ENCODE results near the gene NCKAP5.
"Not testable (repeated sequence)": the region's sequence is repeated elsewhere in the genome, so short reads cannot be mapped to it uniquely, and the experiment has no call there.

The NCKAP5 gene

GRCh38 chr2:133519677-133520076 lies 48.6 kb downstream of the NCKAP5 start:
- not testable (repeated sequence) for DNase-seq

- DNase-seq: no peak
These were observed 49.4 kb downstream of the NCKAP5 start for GRCh38 chr2:133518700-133519344.

DNA sequence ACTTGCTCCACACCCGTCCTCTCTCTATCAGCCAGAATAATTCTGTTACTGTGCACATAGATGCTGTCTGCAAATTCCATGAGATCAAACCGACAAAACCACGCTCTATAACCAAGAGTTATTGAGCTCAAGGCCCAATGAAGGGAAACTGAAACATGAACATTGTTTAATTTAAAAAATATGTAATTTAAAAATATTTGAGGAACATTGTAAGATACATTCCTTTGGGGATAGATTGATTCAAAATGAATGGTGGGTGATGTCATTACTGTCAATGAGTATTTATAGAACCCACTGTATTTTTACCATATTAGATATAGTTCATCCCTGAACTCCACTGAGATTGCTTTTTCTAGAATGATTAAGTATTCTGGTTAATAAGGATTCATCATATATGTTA lies 50.4 kb downstream of the NCKAP5 start:
- no peak for DNase-seq

DNA sequence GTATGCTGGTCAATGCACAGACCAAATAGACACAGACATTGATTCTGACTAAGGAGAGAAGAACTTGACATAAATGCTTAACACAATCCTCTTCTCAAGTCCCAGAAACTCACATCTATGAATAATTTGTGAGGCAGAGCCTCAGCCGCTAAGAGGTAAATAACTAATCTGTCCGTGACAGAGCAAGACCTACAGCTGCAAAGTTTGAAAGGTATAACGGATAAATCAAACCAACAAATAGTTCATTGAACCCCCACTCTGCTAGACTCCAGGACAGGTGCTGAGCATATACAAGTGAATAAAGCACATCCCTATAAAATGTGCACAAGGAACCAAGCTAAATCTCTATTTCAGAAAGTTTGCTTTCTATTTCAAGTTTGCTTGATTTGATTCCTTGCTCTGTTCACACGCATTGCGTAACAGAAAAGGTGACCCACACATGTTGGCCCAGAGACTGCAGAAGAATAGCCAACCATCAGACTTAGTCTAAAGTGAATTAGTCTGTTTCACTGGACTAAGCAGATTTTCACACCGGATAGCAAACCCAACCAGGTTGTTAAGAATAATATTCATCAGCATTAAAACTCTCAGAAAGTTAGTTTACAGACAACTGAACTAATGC lies 51.7 kb downstream of the NCKAP5 start:
- no peak for DNase-seq

GRCh38 chr2:133515271-133515670 lies 53.0 kb downstream of the NCKAP5 start:
- DNase-seq: no peak

DNA sequence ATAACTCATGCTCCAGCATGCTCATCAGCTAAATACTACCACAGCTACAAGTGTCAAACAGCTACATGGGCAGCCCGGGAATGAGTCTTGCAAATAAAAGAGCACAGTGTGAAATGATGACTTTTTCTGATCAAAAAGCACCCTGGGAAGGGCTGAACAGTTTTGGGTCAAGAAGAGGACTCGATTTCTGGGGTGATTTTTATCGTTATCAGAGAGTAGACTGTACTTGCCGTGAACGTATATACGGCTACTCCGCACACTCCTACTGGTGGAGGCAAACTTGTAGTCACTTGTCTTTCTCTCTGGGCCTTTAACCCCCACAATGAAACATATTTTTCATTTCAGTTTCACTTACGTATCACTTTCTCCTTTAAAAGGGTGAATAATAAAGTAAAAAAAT lies 54.4 kb downstream of the NCKAP5 start:
- no peak for DNase-seq

GRCh38 chr2:133512121-133512520 lies 56.1 kb downstream of the NCKAP5 start:
- no peak for DNase-seq

GRCh38 chr2:133511679-133512078 lies 56.6 kb downstream of the NCKAP5 start:
- DNase-seq: no peak

GRCh38 chr2:133509777-133510176 lies 58.5 kb downstream of the NCKAP5 start:
- DNase-seq: no peak

DNA sequence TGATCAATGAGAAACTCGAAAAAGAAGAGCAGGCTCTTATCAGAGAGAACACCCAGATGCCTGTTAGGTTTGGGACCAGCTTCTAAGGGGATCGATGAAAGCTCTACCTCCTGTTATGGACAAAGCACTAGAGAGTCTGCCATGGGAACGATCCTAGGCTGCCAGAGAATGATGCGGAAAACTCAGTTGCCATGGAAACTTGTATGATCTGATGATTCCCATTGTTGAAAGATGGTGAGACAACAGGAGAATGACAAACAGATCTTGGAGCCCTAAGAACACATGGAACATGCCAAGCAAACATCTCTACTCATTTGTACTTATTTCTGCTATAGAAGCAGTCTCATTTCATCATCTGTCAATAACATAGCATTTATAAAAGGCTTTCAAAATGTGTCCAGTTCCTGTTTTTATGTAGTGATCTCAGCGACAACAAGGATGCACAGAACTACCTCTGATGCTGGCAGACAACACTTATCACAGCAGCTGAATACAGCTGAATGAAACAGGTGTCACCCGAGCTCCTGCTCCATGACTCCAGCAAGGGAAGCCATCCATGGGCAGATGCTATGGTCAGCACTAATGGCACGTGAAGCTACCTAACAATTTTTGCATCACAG lies 59.6 kb downstream of the NCKAP5 start:
- DNase-seq: no peak

DNA sequence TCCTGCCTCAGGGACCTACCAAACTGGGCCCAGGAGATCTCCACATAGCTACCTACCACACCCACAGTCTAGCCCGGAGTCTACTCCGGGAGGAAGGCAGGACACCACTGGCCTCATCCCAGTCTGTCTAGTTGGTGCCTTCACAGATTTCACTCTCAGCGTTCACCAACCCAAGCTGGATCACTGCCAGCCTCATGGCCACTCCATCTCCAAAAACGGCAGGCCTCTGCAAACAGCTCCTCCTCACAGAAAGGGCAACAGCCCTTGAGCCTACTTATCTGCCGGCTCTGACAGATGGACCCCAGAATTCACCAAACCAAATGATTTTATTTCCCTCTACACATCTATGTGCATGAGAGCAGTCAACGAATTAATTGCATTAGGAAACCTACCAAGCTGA lies 61.3 kb downstream of the NCKAP5 start:
- DNase-seq: peak; percentile 15

GRCh38 chr2:133504566-133505505 lies 63.4 kb downstream of the NCKAP5 start:
- peak; percentile 46 for DNase-seq

GRCh38 chr2:133503927-133504326 lies 64.3 kb downstream of the NCKAP5 start:
- DNase-seq: no peak

DNA sequence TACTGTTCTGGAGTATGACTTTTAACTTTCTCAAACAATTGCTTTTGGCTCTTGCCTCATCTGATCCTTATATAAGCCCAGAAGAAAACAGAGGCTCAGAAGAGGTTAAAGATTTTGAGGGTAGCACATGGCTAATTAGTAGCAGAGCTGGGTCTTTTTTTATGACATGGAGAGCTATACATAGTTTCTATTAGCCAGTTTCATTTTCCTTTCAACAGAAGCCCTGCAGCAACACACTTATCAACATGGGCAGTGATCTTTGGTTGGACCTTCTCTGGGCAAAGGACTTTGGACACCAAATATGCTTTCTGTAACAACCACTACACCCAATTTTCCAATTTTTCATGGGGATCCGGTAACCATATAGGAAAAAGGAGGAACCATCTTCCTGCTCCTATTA lies 64.9 kb downstream of the NCKAP5 start:
- no peak for DNase-seq

DNA sequence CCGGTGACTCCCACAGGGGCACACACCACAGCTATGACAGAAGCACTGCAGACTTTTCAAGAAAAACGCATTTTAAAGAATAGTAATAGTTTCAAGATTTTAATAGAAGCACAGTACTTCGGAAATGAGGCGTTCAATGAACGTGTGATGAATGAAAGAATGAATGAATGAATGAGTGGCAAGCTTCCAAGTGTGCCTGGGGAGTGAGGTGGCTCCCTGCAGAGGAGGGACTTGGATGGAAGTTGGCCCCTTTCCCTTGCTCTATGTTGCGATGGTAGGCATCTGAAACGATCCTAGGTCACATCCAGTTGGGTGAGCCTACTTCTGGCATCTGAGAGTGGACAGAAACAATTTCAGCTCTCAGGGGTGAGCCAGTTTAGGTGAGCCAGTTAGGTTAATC lies 65.6 kb downstream of the NCKAP5 start:
- no peak for DNase-seq

GRCh38 chr2:133500917-133501316 lies 67.3 kb downstream of the NCKAP5 start:
- no peak for DNase-seq

DNA sequence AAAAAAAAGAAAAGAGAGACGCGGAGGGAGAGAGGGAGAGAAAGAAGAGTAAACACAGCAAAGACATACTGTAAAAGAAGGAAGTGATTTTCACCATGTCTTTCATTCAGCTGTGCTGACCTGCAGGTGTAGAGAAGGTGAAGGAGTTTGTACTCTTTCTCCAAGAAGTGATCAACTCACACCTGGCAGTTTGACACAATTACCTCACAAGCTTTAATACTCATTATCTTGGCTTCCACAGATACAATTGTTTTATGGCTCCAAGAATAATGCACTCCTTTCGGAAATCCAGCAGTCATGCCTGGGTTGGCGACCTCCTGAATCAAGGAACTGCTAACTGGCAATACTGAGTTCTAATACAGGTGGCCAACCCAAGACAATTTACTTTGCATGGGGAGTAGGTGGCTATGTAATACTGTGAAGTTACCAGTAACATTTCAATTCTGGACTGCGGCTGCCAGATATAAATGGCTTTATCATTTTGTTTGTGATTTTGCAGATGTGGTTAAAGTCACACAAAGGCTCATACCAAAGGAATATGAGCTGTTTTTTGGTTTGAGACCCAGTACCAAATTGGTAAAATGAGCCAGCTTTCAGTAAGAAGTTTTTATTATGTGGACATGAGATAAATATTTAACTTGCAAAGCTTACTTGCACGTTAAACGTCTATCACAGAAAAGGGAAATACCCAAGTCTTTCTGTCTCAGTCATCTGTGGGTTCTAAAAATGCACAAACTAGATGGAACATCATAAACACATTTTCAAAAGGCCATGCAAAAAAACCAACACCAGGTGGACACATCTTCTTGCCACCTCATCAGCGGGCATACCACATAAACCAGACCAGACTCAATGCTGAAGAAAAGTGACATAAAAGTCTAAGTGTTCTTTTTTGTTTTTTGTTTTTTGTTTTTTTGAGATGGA lies 69.3 kb downstream of the NCKAP5 start:
- DNase-seq: no peak

- DNase-seq: no peak
These were observed 70.2 kb downstream of the NCKAP5 start for GRCh38 chr2:133497951-133498565.

GRCh38 chr2:133497270-133497893 lies 70.9 kb downstream of the NCKAP5 start:
- no peak for DNase-seq

DNA sequence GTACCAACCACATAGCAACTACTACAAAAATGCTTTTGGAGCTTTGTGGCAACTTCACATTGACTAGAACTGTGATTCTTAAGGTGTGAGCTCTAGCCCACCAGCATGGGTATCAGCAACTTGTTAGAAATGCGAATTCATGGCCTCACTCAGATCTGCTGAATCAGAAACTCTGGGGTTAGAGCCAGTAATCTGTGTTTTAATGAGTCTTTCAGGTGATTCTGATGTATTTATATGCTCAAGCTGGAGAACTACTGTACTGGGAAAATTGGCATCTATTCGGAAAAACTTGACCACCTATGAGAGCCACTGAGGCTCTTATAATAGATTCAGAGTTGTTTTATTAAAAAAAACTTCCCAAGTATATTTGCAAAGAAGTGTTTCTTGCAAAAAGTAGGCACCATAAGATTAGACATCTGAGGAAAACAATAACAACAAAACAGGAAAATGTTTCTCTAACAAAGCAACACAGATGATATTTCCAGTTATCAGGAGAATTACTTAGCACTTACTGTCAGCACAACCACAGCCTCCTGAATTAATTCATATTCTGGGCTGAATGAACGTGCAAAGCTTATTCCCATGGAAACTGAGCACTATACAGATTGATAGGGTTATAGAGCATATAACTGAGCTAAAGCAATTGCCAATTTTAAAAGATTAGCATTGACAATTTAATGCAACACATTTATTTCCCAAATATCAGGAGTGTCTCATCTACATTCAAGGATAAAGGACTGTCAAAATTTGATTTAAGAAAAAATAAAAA lies 71.6 kb downstream of the NCKAP5 start:
- DNase-seq: no peak

DNA sequence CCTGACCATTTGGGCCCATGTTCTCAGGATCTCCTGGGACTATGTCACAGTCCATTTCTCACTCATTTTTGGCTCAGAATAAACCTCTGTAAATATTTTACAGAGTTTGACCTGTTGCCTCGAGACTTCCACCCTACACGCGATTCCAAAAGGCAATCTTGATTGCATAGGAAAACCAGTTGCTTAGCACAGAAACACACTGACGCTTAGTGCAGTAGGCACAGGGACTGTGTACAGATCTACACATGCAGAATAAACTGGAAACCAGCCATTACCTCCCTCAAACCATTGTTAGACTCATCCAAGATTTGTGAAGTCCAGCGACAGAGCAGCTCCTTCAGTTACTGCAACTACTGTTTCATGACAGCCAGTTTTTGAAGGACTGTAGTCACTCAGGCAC lies 73.0 kb downstream of the NCKAP5 start:
- no peak for DNase-seq
